ENCODE data around the gene DYNLT2B.
"Not testable (repeated sequence)": the region's sequence is repeated elsewhere in the genome, so short reads cannot be mapped to it uniquely, and the experiment has no call there.

DYNLT2B gene

DNA sequence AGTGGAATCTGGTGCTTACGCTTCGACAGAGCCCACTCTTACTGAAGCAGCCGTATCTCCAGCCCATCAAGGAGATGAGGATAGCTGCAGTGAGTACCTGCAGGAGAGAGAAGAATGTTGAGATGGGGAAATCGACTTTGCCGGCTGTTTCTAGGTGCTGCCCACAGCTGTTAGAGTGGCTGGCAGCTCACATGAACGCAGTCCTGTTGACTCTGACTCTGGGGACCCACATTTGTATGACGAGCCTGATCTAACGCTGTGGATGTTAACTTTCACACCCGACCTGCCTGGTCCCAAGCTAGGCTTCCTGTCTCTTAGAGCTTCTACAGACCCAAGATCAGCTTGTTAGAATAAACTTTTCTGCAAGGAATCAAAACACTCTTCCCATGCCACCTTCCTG lies 8.9 kb upstream of the DYNLT2B start:
- DNase-seq (ENCODE audit: low read depth in 2 of 2): no peak

DNA sequence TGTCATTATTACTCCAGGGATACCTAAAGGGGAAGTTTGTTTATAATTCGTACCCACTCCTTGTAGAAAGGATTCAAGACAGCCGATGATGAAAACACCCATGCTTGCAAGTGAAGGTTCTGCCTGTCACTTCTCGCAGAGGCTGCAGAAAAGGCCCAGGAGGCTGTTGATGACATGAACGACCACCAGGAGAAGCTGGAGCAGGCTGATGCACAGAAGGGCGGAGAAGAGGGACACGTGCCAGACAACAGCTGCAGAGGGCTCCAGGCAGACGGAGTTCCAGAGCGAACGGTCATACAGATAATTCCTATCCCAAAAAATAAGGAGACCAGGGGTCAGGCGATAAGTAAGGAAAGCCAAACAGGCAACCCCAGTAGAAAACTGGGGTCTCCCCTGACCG lies 5.7 kb upstream of the DYNLT2B start:
- peak in 1 of 2 experiments; percentile 9 for DNase-seq (ENCODE audit: low read depth in 2 of 2)

DNA sequence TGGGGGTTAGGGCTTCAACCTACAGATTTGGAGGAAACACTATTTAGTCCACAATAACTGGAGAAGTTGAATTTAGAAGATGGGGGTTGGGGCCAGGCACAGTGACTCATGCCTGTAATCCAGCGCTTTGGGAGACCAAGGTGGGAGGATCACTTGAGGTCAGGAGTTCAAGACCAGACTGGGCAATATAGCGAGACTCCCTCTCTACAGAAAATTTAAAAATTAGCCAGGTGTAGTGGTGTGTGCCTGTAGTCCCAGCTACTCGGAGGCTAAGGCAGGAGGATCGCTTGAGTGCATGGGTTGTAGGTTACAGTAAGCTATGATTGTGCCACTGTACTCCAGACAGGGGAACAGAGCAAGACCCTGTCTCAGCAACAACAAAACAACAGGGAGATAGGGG lies 5.0 kb upstream of the DYNLT2B start:
- no peak for DNase-seq (ENCODE audit: low read depth in 2 of 2)

DNA sequence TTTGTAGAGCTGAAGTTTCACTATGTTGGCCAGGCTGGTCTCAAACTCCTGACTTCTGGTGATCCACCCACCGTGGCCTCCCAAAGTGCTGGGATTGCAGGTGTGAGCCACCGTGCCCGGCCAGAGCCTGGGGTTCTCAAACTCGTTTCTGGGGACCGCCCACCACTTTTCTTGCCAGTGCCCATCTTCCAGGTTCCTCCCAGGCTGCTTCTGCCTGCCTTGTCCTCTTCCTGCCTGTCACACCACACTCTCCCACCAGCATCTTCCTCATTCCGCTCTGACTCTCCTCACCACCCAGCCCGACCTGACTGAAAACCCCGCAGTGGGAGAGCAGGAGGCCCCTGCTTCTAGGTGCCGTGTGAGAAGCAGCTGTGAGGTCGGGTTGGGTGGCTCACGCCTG lies 3.1 kb upstream of the DYNLT2B start:
- no peak for DNase-seq (ENCODE audit: low read depth in 2 of 2)

DNA sequence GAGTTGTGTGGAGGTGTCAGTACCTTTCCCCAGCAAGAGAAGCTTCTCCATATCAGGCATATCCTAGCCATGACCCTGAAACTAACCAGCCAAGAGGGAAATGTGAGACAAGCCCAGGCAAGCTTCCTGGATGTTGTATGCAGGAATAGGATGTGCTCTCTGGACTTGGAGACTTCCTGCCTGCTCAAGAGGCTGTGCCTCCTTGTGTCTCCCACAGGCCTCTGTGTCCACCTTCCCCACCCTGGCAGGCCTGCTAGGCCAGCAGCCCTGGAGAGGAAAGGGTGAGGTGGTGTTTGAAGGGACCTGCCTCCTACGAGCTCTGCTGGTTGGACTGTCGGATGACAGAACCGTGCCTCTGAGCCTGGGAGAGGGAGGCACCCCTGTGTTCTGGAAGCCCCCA lies 2.1 kb upstream of the DYNLT2B start:
- DNase-seq (ENCODE audit: low read depth in 2 of 2): no peak

GRCh38 chr3:196316799-196317686 lies 997 bp downstream of the DYNLT2B start:
- DNase-seq (ENCODE audit: low read depth in 2 of 2): not testable (repeated sequence)

GRCh38 chr3:196315821-196316220 lies 2.2 kb downstream of the DYNLT2B start:
- no peak for DNase-seq (ENCODE audit: low read depth in 2 of 2)

- DNase-seq (ENCODE audit: low read depth in 2 of 2): no peak
Observed at GRCh38 chr3:196314597-196314996, 3.4 kb downstream of the DYNLT2B start.

GRCh38 chr3:196314086-196314485 lies 4.0 kb downstream of the DYNLT2B start:
- DNase-seq (ENCODE audit: low read depth in 2 of 2): not testable (repeated sequence)

DNA sequence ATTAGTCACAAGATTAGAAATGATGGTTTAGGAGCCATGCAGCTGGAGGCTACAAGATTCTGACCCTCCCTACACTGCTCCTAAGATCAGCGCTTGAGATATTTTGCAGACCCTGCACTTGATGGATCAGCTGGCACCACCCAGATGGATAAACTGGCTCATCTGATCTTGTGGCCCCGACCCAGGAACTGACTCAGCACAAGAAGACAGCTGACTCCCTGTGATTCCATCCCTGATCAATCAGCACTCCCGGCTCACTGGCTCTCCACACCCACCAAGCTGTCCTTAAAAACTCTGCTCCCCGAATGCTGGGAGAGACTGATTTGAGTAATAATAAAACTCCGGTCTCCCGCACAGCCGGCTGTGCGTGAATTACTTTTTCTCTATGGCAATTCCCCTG lies 15.1 kb downstream of the DYNLT2B start:
- not testable (repeated sequence) for DNase-seq (ENCODE audit: low read depth in 2 of 2)

DNA sequence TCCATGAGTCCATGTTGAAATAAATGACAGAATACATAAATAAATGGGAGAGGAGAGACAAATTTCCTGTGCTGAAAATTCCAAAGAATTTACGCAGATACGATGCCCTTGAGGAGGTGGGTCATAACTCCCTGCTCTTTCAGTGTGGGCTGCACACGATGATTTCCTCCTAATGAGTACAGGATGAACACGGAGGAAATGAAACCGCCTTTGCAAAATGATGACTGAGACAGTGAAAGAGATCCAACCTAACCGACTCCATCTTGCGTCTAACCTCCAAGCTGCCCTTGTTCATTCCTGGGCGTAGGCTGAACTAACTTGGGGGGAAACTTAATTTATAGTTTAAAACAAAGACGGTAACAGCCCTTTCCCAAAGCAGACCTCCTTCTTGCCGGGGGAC lies 15.5 kb downstream of the DYNLT2B start:
- not testable (repeated sequence) for DNase-seq (ENCODE audit: low read depth in 2 of 2)

GRCh38 chr3:196298521-196298920 lies 19.5 kb downstream of the DYNLT2B start:
- no peak for DNase-seq (ENCODE audit: low read depth in 2 of 2)

DNA sequence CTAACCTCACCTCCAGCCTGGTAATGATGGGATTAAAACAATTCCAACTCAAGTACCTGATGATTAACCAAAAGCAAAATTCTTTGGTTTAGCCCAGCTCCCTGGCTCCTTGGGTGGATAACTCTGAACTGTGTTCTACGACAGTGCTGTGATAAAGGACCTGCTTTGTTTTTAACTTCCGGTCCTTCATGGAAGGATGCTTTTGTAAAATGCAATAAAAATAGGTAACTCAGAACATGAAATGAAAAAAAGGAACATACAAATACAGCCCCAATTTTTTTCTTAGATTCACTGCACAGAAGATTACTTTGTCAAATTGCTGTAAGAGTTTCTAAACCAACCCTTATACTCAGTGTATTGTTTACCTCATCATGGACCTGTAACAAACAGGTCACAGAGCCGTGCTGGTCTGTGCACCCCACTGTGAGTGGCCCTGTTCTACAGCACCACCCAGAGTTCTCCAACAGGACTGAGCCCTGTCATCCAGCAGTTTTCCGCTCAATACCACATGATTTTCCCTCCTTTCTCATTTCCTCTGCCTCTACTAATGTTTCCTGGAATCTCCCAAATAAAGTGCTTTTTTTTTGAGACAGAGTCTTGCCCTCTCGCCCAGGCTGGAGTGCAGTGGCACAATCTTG lies 25.6 kb downstream of the DYNLT2B start:
- no peak for DNase-seq (ENCODE audit: low read depth in 2 of 2)

DNA sequence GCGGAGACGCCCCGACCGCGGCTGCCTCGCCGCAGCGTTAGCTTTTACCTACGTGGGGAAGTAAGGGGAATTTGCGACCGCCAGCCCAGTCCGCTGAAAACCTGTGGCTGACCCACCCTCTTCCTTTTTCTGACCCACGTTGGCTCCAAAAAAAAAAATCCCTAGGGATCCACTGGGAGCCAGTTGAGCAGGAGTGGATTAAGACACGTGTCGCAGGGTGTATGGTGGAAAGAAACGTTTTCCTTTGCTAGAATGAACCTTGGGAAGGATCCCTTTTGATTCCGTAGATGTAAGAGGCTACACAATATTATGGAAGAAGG lies 29.9 kb downstream of the DYNLT2B start:
- DNase-seq (ENCODE audit: low read depth in 2 of 2): peak in 1 of 2 experiments; percentile 8

GRCh38 chr3:196287440-196288140 lies 30.4 kb downstream of the DYNLT2B start, which contains the start of gene PCYT1A:
Gene PCYT1A, minus strand, starts transcription at chr3:196287726. Its CDS starts 17,195 bp downstream, at chr3:196270531.
- DNase-seq (ENCODE audit: low read depth in 2 of 2): peak; percentile 80 to 83

DNA sequence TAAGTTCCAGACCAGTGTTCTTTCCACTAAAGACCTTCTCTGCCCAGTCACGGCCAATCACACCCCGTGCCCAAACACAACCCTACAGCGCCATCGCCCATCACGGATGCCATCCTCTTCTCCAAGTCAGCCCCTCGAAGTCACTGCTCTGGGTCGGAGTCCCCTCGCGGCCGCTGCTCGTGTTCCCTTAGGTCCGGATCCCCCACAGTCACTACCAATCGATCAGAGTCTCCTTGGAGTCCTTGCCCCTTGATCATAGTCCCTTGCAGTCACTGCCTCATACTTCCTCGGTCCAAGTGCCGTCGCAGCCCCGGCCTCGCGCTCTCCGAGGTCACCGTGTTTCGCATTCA lies 31.0 kb downstream of the DYNLT2B start:
- no peak for DNase-seq (ENCODE audit: low read depth in 2 of 2)

DNA sequence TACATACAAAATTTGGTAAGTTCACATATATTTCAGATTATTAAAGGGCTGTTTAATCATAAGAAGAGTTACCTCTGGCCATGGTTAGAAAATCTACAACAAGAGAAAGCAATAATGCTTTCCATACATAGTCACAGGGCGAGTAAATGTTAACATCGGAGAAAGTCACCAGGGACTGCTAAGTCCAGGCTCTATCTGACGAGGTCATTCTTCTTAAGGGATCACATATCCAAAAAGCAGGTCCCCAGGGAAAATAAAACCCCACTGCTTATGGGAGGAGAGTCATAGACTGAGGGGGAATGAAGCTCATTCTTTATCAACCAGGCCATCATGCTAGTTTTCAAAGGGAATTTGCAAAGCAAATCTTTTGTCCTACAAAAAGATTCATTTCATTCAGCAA lies 33.6 kb downstream of the DYNLT2B start:
- no peak for DNase-seq (ENCODE audit: low read depth in 2 of 2)

GRCh38 chr3:196281962-196282361 lies 36.1 kb downstream of the DYNLT2B start:
- no peak for DNase-seq (ENCODE audit: low read depth in 2 of 2)

- no peak for DNase-seq (ENCODE audit: low read depth in 2 of 2)
Observed at GRCh38 chr3:196280689-196281440, 37.2 kb downstream of the DYNLT2B start.

DNA sequence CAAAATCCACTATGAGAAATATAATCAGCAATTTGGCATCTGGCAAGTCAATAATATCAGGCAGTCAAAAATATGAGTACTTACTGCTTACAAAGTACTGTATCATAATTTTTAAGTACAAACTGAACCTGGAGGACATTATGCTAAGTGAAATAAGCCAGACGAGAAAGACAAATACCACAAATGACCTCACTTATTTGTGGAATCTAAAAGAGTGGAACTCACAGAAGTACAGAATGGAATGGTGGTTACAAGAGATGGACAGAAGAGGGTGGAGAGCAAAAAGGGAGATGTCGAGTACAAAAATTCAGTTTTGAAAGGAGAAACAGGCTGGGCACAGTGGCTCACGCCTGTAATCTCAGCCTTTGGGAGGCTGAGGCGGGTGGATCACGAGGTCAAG lies 42.9 kb downstream of the DYNLT2B start:
- DNase-seq (ENCODE audit: low read depth in 2 of 2): no peak

- no peak for DNase-seq (ENCODE audit: low read depth in 2 of 2)
Observed at GRCh38 chr3:196274585-196274984, 43.5 kb downstream of the DYNLT2B start.

- DNase-seq (ENCODE audit: low read depth in 2 of 2): no peak
Observed at GRCh38 chr3:196273655-196274054, 44.4 kb downstream of the DYNLT2B start.
